GM18505 (cell line): ENCODE data around the gene ALCAM.

Experiments
- ATAC-seq: cut with Tn5 transposase; IDR thresholded peaks from one replicate; pipeline ENCODE4 v1.9.1; 2021; ENCODE audit not compliant: unreplicated experiment
- POLR2A ChIP-seq: IDR thresholded peaks from 4 replicates; pipeline ENCODE4 v1.6.1; 2011; ENCODE audit warnings: borderline replicate concordance; ENCODE audit not compliant: insufficient read depth, insufficient read length; ENCODE audit errors: extremely low read depth

ALCAM gene

GRCh38 chr3:105347625-105348302, 18.9 kb upstream of the ALCAM start:
- peak; percentile 90 for ATAC-seq
- no peak for TF ChIP-seq POLR2A

- no peak for TF ChIP-seq POLR2A
- ATAC-seq, result no peak
Observed at GRCh38 chr3:105348307-105348706, 18.4 kb upstream of the ALCAM start.

DNA sequence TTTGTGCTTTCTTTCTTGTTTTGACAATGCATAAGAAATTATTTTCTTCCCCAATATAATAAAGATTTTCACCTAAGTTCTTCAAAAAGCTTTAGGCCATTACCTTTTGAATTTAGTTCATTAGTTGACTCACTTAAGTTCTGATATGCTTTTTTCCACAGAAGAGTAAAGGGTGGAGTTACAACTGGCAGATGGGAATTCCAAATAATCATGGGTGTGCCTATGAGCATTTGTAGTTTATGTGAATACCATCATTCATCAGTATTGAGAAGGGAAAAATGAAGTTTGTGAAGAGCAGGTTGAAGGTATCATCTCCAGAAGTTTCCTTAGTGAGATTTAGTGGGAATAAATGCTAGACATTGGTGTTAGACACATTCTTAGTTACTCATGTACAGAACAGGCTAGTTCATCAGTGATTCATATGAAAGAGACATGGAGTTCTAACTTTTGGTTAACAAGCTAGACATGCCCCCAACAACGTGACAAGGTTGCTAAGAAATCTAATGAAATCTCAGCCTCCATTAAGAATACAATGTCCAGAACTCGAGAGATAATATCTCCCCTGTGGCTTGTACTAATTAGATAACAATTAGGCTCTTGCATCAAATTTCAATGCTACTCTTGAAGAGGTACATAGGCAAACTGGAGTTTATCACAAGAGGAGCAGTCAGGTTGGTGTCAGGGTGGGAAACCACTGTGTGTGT, 16.9 kb upstream of the ALCAM start:
- TF ChIP-seq POLR2A, result no peak

DNA sequence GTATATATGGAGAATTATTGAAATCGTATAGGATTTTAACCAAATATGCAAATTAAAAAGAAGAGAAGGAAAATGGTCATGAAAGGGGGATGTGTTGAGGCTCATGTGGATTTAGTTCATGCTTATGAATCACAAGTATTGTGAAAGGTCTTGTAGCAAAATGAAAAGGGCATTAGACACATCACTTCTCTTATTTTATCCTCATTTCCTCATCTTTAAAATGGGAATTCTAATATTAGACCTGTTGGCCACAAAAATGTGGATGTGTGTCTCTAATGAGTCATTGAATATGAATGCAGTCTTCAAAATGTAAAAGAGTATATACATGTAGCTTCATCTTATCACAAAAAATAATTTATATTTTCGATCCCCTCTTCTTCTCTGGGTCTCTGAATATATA, 14.9 kb upstream of the ALCAM start:
- ATAC-seq, result no peak

More for the DNA sequence above, 16.9 kb upstream of the ALCAM start:
- no peak for ATAC-seq

GRCh38 chr3:105352976-105353375, 13.7 kb upstream of the ALCAM start:
- TF ChIP-seq POLR2A, result no peak
- no peak for ATAC-seq

More for the DNA sequence above, 14.9 kb upstream of the ALCAM start:
- TF ChIP-seq POLR2A, result no peak

GRCh38 chr3:105353485-105354161, 13.1 kb upstream of the ALCAM start:
- peak; percentile 47 for ATAC-seq

GRCh38 chr3:105354429-105354828, 12.3 kb upstream of the ALCAM start:
- no peak for ATAC-seq
- no peak for TF ChIP-seq POLR2A

More at GRCh38 chr3:105353485-105354161, 13.1 kb upstream of the ALCAM start:
- TF ChIP-seq POLR2A, result no peak

DNA sequence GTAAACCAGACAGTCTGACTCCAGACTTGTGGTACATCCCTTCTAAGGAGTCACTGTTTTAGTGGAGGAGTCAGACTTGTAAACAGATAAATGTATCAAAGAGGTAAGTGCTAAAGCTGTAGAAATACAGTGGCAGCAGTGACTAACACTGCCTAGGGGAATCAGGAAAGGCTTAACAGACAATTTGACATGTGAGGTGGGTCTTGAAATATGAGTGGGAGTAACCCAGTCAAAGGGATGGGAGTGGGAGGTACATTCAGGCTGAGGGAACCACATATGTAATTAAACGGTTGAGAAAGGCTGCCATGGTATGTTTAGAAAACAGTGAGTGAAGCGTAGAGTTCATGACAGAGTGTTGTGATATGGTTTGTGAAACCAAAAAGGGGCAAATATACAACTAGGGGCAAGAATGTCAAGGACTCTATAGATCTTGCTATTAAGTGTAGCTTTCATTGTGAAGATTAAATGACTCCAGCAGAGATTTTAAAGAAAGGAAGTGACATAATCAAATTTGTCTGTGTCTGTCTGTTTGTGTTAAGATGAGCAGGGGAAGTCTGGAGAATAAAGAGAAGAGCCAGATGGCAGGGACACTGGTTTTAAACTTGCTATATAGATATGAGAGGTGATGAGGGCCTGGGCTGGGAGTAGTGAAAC, 11.2 kb upstream of the ALCAM start:
- no peak for ATAC-seq
- TF ChIP-seq POLR2A, result no peak

DNA sequence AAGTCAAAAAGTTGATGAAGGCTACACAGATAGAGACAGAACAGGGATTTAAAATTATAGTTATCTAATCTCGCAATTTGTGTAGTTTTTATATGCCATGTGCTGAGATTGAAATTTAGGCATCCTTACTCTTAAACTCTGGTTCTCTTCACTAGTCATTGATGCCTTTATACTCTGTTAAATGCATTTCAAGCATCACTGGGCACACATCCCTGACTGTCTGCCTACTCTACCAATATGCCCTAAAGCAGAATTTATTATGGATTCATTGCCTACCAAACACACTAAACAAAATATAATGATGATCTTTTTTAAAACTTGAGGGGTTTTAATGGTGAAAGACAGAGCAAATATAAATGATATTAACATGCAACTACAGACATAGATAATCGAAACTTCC, 10.3 kb upstream of the ALCAM start:
- ATAC-seq, result no peak
- TF ChIP-seq POLR2A, result no peak

- TF ChIP-seq POLR2A, result no peak
- ATAC-seq, result no peak
Observed at GRCh38 chr3:105356988-105357387, 9.7 kb upstream of the ALCAM start.

GRCh38 chr3:105359098-105359762, 7.5 kb upstream of the ALCAM start:
- ATAC-seq, result peak; percentile 45
- no peak for TF ChIP-seq POLR2A

DNA sequence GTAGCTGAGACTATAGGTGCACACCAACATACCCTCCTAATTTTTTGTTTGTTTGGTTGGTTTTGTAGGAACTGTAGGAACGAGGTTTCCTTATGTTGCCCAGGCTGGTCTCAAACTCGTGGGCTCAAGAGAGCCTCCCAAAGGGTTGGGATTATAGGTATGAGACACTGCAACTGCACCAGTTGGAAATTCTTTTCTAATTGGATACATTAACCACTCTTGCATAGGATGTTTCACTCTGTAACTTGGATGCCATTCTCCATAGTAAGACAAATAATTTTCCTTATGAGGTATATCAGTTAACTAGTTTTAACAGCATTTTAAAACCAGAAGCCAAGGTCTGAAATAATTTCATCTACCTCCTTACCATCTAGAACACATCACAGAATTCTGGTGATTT, 6.7 kb upstream of the ALCAM start:
- ATAC-seq, result no peak
- no peak for TF ChIP-seq POLR2A
